Measurements from ENCODE around the gene PHKA2.

- no peak for TF ChIP-seq EZH2 (IDR thresholded peaks at IDR 0.05; ENCODE audit: low read depth)
- TF ChIP-seq, protein P1, sequence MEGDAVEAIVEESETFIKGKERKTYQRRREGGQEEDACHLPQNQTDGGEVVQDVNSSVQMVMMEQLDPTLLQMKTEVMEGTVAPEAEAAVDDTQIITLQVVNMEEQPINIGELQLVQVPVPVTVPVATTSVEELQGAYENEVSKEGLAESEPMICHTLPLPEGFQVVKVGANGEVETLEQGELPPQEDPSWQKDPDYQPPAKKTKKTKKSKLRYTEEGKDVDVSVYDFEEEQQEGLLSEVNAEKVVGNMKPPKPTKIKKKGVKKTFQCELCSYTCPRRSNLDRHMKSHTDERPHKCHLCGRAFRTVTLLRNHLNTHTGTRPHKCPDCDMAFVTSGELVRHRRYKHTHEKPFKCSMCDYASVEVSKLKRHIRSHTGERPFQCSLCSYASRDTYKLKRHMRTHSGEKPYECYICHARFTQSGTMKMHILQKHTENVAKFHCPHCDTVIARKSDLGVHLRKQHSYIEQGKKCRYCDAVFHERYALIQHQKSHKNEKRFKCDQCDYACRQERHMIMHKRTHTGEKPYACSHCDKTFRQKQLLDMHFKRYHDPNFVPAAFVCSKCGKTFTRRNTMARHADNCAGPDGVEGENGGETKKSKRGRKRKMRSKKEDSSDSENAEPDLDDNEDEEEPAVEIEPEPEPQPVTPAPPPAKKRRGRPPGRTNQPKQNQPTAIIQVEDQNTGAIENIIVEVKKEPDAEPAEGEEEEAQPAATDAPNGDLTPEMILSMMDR (conservative IDR thresholded peaks at IDR 0.05) = no peak
These were observed 100.5 kb downstream of the PHKA2 start for GRCh38 chrX:18883234-18883960.

Measured in PC-9 (cell line).